GM21423 (cell line): ENCODE measurements around the gene SIT1.
A peak's percentile ranks its signal among the peaks of the same experiment; 100 is the strongest.
"Not testable (repeated sequence)": the region's sequence is repeated elsewhere in the genome, so short reads cannot be mapped to it uniquely, and the experiment has no call there.

Experiments
- ATAC-seq: cut with Tn5 transposase; IDR thresholded peaks from one replicate; pipeline ENCODE4 v1.9.1; 2021; ENCODE audit warnings: mild to moderate bottlenecking, moderate library complexity; ENCODE audit not compliant: unreplicated experiment

SIT1 gene

GRCh38 chr9:35638751-35639150, 12.0 kb downstream of the SIT1 start:
- ATAC-seq = not testable (repeated sequence)

GRCh38 chr9:35637427-35637955, 13.2 kb downstream of the SIT1 start:
- ATAC-seq = not testable (repeated sequence)

- not testable (repeated sequence) for ATAC-seq
Observed at GRCh38 chr9:35636877-35637246, 13.9 kb downstream of the SIT1 start.

GRCh38 chr9:35636135-35636876, 14.4 kb downstream of the SIT1 start:
- no peak for ATAC-seq

DNA sequence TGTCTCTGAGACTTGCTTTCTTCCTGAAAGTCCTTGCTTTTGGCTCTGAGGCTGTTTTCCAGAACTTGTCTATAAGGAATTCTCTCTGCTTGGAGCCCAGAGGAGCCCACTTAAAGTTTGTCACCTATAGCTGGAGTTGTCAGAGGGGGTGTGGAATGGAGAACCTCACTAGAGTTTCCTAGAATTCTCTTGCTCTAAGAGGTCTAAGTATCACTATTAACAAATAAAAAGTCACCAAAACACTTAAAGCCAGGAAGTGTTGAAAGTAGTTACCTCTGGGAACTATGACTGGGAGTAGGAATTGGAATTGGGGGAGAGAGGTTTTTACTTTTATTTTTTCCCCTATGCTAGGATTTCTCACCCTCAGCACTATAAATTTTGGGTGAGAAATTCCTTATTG, 15.0 kb downstream of the SIT1 start:
- ATAC-seq = no peak

DNA sequence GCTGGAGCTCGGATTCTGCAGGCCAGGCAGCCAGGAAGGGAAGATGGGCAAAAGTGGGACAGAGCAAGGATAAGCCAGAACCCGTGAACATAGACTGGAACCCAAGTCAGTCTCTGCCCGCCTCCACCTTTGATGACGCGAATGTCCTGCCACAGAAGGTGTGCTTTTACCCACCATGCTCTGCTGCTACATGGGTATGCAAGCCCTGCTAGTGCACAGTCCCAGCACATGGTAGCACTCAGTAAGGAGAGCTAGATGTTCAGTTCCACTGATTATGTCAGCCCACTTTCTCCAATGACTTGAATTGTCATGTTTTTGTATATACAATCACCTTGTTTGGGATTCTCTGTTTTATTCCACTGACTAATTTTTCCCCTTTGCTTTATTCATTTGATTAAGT, 21.1 kb downstream of the SIT1 start:
- no peak for ATAC-seq

DNA sequence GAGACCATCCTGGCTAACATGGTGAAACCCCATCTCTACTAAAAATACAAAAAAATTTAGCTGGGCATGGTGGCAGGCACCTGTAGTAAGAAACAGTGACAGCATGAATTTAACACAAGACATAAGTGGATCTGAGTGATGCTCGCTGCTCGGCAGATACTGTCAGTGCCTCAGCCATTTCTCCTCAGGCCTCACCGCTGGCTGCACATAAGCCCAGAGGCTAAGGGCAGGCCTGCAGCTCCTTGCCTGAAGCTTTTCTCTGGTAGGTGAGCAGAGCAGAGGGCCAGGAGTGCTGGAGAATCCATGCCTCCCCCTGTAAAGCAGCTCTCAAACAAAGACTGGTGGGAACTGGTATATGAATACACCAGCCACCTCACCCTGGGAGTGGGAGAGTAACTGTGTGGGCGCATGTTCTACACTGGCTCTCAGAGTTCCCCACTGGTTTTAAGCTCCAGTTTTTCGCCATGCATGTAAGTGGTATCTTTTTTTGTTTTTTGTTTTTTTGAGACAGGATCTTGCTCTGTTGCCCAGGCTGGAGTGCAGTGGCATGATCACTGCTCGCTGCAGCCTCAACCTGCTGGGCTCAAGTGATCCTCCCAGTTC, 22.2 kb downstream of the SIT1 start:
- no peak for ATAC-seq

GRCh38 chr9:35627575-35627974, 23.2 kb downstream of the SIT1 start:
- ATAC-seq = no peak

- peak; percentile 61 for ATAC-seq
Observed at GRCh38 chr9:35619800-35620158, 31.0 kb downstream of the SIT1 start.

GRCh38 chr9:35618854-35619799, 31.6 kb downstream of the SIT1 start:
- ATAC-seq = peak; percentile 51

- no peak for ATAC-seq
Observed at GRCh38 chr9:35618325-35618727, 32.4 kb downstream of the SIT1 start, which contains the start of gene CD72. Gene CD72, minus strand, starts transcription at chr9:35618413. Its CDS starts 110 bp downstream, at chr9:35618303.

DNA sequence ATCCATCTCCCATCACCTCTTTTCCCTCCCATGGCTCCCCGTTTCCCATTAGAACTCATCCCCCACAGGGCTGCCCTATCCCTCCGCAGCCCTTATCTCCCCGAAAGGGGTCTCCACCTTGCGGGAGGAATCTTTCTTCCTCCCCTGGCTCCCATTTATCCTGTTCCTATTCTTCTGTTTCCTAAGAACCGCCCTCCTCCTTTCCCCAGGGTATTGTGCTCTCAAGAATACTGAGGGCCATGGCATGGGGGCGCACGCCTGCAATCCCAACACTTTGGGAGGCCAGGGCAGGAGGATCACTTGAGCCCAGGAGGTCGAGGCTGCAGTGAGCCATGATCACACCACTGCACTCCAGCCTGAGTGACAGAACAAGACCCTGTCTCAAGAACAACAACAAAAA, 33.2 kb downstream of the SIT1 start:
- no peak for ATAC-seq

GRCh38 chr9:35616681-35617459, 33.9 kb downstream of the SIT1 start:
- ATAC-seq = no peak

GRCh38 chr9:35615981-35616680, 34.6 kb downstream of the SIT1 start:
- ATAC-seq = no peak

GRCh38 chr9:35612843-35613242, 37.9 kb downstream of the SIT1 start:
- no peak for ATAC-seq

DNA sequence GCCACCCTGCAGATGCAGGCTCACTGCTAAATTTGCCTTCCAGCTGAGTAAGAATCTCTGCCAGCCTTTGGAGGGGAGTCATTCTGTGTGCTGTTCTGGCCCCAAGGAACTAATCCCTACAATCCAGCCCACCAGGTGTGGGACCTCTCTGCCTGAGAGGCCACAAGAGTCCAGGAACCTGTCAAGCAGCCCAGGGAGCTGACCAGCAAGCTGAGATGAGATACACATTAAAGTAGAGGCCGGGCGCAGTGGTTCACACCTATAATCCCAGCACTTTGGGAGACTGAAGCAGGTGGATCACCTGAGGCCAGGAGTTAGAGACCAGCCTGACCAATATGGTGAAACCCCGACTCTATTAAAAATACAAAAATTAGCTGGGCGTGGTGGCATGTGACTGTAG, 38.7 kb downstream of the SIT1 start:
- not testable (repeated sequence) for ATAC-seq

DNA sequence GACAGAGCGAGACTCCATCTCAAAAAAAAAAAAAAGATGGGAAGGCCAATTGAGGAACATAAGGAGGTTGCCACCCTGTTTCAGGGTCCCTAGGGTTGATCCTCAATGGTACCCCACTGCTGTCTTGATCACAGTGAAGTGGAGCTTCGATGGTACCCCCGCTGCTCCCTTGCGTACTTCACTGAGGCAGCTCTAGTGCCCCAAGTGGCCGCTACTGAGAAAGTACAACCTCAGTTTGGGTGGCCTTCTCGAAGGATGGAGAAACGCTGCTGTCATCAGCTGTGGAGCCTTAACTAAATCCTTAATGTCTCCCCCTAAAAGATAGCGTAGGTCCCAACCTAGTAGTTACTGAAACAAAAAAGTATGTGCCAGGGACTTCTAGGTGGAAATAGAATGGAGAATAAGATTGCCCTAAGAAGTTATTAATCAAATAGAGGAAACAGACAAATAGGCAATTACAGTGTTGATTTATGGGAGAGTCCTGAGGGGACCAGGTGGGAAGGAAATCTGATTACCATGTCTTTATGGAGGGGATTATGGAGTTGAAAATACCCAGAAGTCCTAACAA, 39.4 kb downstream of the SIT1 start:
- ATAC-seq = peak; percentile 47

GRCh38 chr9:35609820-35610163, 40.9 kb downstream of the SIT1 start:
- no peak for ATAC-seq

DNA sequence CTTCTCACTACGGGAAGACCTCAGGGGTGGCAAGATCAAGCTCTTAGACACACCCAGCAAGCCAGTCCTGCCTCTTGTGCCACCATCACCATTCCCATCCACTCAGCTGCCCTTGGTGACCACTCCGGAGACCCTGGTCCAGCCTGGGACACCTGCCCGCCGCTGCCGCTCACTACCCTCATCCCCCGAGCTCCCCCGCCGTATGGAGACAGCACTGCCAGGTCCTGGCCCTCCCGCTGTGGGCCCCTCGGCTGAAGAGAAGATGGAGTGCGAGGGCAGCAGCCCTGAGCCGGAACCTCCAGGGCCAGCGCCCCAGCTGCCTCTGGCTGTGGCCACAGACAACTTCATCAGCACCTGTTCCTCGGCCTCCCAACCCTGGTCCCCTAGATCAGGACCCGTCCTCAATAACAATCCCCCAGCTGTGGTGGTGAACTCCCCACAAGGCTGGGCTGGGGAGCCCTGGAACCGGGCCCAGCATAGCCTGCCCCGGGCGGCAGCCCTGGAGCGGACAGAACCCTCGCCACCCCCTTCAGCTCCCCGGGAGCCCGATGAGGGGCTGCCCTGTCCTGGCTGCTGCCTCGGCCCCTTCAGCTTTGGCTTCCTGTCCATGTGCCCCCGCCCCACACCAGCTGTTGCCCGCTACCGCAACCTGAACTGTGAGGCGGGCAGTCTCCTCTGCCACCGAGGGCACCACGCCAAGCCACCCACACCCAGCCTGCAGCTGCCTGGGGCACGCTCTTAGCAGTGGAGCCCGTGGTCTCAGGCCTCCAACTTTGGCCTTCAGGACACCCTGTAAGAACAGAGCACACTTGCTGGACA, 41.5 kb downstream of the SIT1 start:
- no peak for ATAC-seq
